SU-DHL-6 (cell line): ENCODE data around the gene ZNF354C.

Source experiments
- H2AFZ ChIP-seq: fragments of 200-600 bp; sonication (generic); 2 replicates; pipeline ENCODE4 v1.6.1; 2014; ENCODE audit warnings: low read depth, mild to moderate bottlenecking, moderate library complexity, mixed read lengths, antibody characterized with exemption, low read length; ENCODE audit not compliant: severe bottlenecking
- H3F3A ChIP-seq: fragments of 200-600 bp; shearing (Covaris generic); 2 replicates; pipeline ENCODE4 v1.6.0; 2016; ENCODE audit warnings: antibody characterized with exemption, mild to moderate bottlenecking; ENCODE audit not compliant: insufficient read depth
- H3K27ac ChIP-seq: fragments of 200-600 bp; sonication (generic); 2 replicates; pipeline ENCODE4 v1.5.1; 2016; ENCODE audit warnings: low read depth, mild to moderate bottlenecking, low read length, moderate library complexity, mixed read lengths
- H3K27me3 ChIP-seq: fragments of 200-600 bp; sonication (generic), shearing (Covaris generic); 2 replicates; pipeline ENCODE4 v1.6.0; 2014; ENCODE audit warnings: mild to moderate bottlenecking, low read length
- H3K36me3 ChIP-seq: fragments of 200-600 bp; sonication (generic); 2 replicates; pipeline ENCODE4 v1.6.1; 2014; ENCODE audit warnings: mild to moderate bottlenecking, low read length, mixed read lengths
- H3K4me2 ChIP-seq: fragments of 300-600, 200-600 bp; shearing (Covaris generic), sonication (generic); 2 replicates; pipeline ENCODE4 v1.6.0; 2014; ENCODE audit warnings: low read length, low read depth, mild to moderate bottlenecking; ENCODE audit not compliant: poor library complexity, severe bottlenecking
- H3K4me3 ChIP-seq: fragments of 200-600 bp; sonication (generic); 2 replicates; pipeline ENCODE4 v1.5.1; 2014; ENCODE audit warnings: antibody characterized with exemption, low read length, mild to moderate bottlenecking, mixed read lengths; ENCODE audit not compliant: insufficient read depth, poor library complexity, severe bottlenecking
- H3K79me2 ChIP-seq: fragments of 200-600 bp; sonication (generic); 2 replicates; pipeline ENCODE4 v1.6.1; 2014; ENCODE audit warnings: mild to moderate bottlenecking, low read length, moderate library complexity; ENCODE audit not compliant: insufficient read depth
- H3K9ac ChIP-seq: fragments of 200-600 bp; sonication (generic); 2 replicates; pipeline ENCODE4 v1.7.0; 2014; ENCODE audit warnings: mild to moderate bottlenecking, low read length
- H3K9me2 ChIP-seq: fragments of 200-600 bp; sonication (generic); replicated peaks from 2 replicates; pipeline ENCODE4 v1.6.1; 2014; ENCODE audit warnings: low read length; ENCODE audit not compliant: insufficient read depth
- H3K9me3 ChIP-seq: fragments of 200-600 bp; sonication (generic); 2 replicates; pipeline ENCODE4 v1.6.1; 2014; ENCODE audit warnings: low read length, mixed read lengths; ENCODE audit not compliant: insufficient read depth
- H4K20me1 ChIP-seq: fragments of 200-600 bp; sonication (generic); 2 replicates; pipeline ENCODE4 v1.6.1; 2014; ENCODE audit warnings: low read depth, mild to moderate bottlenecking, antibody characterized with exemption, low read length, moderate library complexity, mixed read lengths
- CTCF ChIP-seq: fragments of 200-600 bp; sonication (generic); IDR thresholded peaks from one replicate; pipeline ENCODE4 v1.5.1; 2017; ENCODE audit warnings: antibody characterized with exemption, mild to moderate bottlenecking, low read length, moderate library complexity; ENCODE audit not compliant: insufficient read depth, poor library complexity, severe bottlenecking
- EZH2phosphoT487 ChIP-seq: fragments of 200-600 bp; sonication (generic), shearing (Covaris generic); conservative IDR thresholded peaks from 2 replicates; pipeline ENCODE4 v1.6.1; 2018; ENCODE audit warnings: mild to moderate bottlenecking, antibody characterized with exemption, low read length, moderate library complexity, mixed read lengths

Gene ZNF354C

GRCh38 chr5:179044765-179045164, 15.4 kb upstream of the ZNF354C start:
- Histone ChIP-seq H3K79me2 (no peaks in the 10 kb centered on the region), H3K4me3 (no peak overlapping the region), H3K9me2 (no peaks in the 10 kb centered on the region), H3K4me2 (no peak overlapping the region), H3K27ac (no peak overlapping the region), H3K27me3 (no peaks in the 10 kb centered on the region), H2AFZ (no peak overlapping the region), H3K9ac (no peak overlapping the region), H3K9me3 (no peaks in the 10 kb centered on the region), H3K36me3 (no peaks in the 10 kb centered on the region), H4K20me1 (no peaks in the 10 kb centered on the region), H3F3A (no peaks in the 10 kb centered on the region)
- TF ChIP-seq CTCF (no peak), EZH2phosphoT487 (no peak)

GRCh38 chr5:179051784-179052183, 8.4 kb upstream of the ZNF354C start:
- Histone ChIP-seq H3K4me2 (no peak overlapping the region), H3F3A (no peaks in the 10 kb centered on the region), H3K9ac (no peak overlapping the region), H3K4me3 (no peak overlapping the region), H3K36me3 (no peaks in the 10 kb centered on the region), H3K27ac (no peak overlapping the region), H2AFZ (no peak overlapping the region), H3K9me2 (no peaks in the 10 kb centered on the region), H3K9me3 (no peaks in the 10 kb centered on the region), H4K20me1 (no peaks in the 10 kb centered on the region), H3K79me2 (no peaks in the 10 kb centered on the region), H3K27me3 (no peaks in the 10 kb centered on the region)
- no peak for TF ChIP-seq EZH2phosphoT487
- no peak for TF ChIP-seq CTCF

GRCh38 chr5:179054036-179054785, 6.0 kb upstream of the ZNF354C start:
- Histone ChIP-seq H3K27ac (no peak overlapping the region), H3K27me3 (no peaks in the 10 kb centered on the region), H3F3A (no peaks in the 10 kb centered on the region), H2AFZ (no peak overlapping the region), H3K36me3 (no peaks in the 10 kb centered on the region), H3K9ac (no peak overlapping the region), H3K4me2 (no peak overlapping the region), H4K20me1 (no peaks in the 10 kb centered on the region), H3K79me2 (no peaks in the 10 kb centered on the region), H3K9me3 (no peaks in the 10 kb centered on the region), H3K9me2 (no peaks in the 10 kb centered on the region), H3K4me3 (no peak overlapping the region)
- TF ChIP-seq EZH2phosphoT487 (no peak), CTCF (no peak)
